ENCODE measurements around the gene TAS2R7.

The TAS2R7 gene

DNA sequence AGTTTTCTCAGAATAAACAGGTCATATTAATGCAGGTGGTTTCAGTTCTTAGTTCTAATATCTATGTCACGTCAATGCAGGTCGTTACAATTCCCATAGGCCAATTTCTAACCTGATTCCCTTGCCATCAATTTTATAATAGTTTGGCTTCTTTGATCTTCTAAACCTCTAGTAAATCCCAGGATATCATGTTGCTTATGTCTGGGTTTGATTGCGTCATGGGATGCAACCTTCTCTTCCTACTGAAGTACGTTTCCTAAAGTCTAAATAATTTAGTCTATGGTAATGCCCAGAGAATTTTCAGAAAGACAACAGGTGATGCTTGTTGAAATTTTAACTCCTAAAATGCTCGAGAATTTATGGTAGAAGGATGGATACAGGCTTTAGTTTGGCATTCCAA, 19.2 kb downstream of the TAS2R7 start:
- TF ChIP-seq, protein P1, sequence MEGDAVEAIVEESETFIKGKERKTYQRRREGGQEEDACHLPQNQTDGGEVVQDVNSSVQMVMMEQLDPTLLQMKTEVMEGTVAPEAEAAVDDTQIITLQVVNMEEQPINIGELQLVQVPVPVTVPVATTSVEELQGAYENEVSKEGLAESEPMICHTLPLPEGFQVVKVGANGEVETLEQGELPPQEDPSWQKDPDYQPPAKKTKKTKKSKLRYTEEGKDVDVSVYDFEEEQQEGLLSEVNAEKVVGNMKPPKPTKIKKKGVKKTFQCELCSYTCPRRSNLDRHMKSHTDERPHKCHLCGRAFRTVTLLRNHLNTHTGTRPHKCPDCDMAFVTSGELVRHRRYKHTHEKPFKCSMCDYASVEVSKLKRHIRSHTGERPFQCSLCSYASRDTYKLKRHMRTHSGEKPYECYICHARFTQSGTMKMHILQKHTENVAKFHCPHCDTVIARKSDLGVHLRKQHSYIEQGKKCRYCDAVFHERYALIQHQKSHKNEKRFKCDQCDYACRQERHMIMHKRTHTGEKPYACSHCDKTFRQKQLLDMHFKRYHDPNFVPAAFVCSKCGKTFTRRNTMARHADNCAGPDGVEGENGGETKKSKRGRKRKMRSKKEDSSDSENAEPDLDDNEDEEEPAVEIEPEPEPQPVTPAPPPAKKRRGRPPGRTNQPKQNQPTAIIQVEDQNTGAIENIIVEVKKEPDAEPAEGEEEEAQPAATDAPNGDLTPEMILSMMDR (IDR thresholded peaks at IDR 0.05), result no peak

DNA sequence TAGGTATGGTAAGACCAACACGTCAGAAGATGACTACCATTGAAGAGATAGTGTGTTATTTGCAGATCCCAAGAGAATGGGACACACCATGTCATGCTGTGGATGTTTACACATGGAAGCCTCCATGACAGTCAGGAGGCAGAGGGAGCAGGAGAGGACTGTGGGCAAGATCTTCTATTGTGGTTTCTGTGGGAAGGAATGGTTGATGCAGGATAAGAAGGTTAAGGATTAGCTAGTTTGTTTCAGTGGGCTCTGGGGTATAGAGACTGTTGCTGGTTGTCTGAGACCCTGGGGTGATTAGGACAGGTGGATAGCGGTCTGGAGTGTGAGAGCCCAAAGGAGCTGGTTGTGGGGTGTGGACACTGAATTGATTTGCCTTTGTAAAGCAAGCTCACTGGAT, 23.3 kb downstream of the TAS2R7 start:
- TF ChIP-seq, protein P1 (IDR thresholded peaks at IDR 0.05), result no peak

DNA sequence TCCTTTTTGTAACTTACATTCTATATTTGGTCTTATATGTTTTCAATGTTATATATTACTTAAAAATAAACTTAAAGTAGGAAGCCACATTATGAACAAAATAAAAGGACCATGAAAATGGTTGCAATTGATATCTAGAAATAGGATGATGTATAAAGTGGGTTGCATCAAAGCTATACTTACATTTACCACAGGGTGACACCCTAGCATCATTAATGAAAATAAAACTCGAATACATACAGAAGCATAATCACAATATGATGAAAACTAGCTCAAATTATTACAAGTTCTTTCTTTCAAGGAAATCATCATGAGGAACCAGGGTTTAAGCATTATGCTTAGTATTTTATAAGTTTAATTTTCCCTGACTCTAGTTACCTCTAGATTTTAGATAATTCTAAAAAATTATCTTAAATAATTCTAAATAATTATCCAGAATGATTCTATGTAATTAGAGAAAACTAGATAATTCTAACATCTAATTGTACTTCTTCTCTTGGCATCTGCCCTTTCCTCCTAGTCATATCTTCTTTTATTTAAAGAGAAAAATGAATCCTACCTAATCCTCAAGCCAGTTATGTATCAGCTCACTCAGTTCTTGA, 31.2 kb downstream of the TAS2R7 start:
- TF ChIP-seq, protein P1 (IDR thresholded peaks at IDR 0.05), result peak; percentile 79

DNA sequence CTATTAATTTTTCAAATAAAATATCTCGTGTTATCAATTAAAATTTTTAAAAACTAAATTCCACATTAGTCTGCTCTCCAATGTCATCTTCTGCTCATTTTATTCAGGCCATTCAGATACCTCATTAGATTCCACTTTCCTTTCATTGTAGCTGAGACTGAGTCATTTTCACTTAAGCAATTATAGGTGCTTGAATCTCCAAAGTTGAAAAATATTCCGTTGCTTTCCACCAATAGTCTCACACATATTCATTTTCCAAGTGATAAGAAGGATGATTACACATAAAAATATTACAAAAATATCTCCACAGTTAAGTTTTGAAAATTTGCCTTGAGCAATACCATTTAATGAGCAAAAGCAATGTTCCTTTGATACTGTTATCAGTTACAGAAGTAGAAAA, 42.8 kb downstream of the TAS2R7 start:
- TF ChIP-seq, protein P1 (IDR thresholded peaks at IDR 0.05), result no peak

DNA sequence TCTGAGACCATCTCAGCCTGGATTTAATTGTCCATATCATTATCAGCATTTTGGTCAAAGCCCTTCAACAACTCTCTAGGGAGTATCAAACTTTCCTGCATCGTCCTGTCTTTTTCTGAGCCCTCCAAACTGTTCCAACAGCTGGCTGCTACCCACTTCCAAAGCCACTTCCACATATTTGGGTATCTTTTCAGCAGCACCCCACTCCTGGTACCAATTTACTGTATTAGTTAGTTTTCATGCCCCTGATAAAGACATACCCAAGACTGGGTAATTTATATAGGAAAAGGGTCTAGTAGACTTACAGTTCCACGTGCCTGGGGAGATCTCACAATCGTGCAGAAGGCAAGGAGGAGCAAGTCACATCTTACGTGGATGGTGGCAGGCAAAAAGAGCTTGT, 46.2 kb downstream of the TAS2R7 start:
- TF ChIP-seq, protein P1 (IDR thresholded peaks at IDR 0.05), result no peak

DNA sequence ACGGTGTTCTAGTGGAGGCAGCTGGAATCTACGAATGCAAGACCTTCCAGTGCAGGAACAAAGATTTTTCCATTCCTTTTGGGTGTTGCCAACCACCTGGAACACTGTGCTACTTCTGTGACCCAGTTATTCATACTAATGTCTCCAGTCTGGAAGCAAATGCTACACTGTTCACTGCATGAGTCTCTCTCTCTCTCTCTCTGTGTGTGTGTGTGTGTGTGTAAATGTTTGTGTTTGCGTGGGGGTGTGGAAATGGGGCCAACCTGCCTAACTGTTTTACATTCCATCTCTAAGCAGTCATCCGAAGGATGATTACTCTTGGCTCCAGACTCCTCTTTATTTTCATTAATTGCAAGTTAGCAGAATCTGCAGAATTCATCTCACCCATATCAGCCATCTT, 49.4 kb downstream of the TAS2R7 start:
- TF ChIP-seq, protein P1 (IDR thresholded peaks at IDR 0.05), result no peak

Data from LNCAP (cell line).